ENCODE data around the gene CALN1.
"Not testable (repeated sequence)": the region's sequence is repeated elsewhere in the genome, so short reads cannot be mapped to it uniquely, and the experiment has no call there.

CALN1 gene

DNA sequence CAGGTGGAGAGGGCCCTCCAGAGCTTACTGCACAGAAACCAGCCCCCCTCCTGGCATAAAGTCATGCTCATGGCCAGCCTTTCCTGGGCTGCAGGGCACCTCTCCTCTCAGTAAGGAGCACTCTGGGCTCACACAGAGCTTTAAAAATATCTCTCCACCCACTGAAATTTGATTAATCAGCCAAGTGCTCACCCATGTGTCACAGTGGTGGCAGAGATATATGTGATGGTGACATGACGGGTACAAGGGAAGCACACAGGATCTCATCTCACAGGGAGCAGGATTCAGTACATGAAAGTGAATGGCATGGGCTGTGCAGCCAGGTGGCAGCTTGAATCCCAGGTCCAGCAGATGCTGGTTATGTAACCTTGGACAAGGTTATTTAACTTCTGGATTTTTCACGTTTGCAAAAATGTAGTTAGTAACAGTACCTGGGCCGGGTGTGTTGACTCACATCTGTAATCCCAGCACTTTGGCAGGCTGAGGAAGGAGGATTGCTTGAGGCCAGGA lies 144.8 kb downstream of the CALN1 start:
- no peak for DNase-seq (ENCODE audit: low spot score)

DNA sequence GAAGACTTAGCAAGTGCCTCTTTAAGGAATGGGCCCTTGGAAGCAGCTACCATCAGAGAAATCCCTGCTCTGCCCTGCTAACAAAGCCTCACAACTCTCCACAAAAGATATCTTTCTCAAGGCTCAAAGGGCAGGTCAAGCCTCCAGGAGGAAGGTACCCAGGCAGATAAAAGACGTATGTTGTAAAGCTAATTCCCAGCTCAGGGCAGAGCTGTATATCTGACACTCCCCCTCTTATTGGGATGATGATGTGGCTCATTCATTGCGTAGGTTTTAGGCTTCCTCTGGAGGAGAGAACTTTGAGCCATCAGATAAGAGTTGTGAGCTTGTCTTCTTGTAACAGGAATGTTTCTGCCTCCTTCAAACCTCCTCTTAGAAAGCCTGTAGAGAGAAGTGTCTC lies 145.4 kb downstream of the CALN1 start:
- DNase-seq (ENCODE audit: low spot score), result no peak

DNA sequence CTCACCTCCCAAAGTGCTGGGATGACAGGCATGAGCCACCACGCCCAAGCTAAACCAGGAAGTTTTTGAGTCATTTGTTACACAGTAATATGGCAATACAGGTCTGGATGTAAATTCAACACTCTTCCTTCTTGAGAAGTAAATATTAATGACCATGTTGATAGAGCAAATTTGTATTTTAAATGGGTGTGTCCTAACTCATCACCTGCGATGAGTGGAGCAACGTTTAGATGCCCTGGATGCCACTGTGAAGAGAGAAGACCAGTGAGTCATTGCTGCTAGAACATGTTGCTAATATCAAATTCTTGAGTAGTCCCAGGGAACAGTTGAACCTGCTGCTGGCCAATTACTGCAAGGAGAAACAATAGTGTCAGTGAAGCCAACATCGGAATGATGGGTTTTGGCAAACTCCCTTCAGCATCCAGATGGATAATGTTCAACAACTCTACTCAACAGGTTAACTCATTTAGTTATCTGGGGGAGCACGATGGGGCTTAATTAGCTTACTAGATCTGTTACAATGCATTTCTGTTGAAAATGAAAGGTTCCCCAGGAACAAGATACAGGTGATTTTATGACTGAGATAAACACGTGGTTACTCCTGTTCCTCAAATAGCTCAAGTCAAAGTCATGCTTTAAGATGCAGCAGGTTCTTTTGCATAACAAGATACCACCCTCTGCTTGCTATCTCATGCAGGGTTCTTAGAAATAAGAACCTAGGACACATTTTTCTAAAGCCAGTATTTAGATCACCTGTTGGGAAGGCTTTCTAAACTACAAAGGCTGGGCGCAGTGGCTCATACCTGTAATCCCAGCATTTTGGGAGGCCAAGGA lies 146.8 kb downstream of the CALN1 start:
- DNase-seq (ENCODE audit: low spot score), result no peak

DNA sequence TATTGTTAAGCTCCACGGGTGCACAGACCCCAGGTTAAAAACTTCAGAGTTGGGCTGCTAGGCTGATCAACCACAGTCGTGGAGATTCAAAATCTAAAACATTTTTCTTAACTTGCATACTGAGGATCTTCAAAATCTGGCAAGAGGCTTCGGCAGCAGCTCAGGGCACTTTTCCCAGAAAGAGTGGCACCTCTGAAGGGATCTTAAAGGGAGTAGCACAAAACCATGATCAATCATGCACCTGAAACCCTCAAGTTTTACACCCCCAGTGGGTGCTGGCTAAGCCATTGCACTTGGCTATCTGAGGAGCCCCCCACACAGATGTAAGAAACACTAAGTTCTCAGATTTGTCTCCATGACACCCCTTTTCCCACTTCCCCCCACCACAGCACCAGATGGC lies 151.7 kb downstream of the CALN1 start:
- no peak for DNase-seq (ENCODE audit: low spot score)

DNA sequence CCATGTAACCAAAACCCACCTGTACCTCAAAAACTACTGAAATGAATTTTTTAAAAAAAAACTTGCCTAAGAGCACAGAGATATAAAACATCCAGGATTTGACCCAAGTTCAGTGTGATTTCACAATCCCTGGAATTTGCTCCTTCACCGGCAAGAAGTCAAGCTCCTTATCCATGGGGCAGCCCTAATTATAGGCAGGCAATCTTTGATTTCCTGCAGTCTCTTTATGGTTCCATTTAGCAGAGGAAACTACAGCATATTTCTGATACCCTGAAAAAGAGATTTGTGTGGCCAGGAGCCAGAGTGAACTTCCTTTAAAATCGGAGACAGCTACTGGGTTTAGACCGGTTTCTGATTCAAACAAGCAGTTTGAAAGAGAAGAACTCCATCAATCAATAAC lies 154.1 kb downstream of the CALN1 start:
- no peak for DNase-seq (ENCODE audit: low spot score)

DNA sequence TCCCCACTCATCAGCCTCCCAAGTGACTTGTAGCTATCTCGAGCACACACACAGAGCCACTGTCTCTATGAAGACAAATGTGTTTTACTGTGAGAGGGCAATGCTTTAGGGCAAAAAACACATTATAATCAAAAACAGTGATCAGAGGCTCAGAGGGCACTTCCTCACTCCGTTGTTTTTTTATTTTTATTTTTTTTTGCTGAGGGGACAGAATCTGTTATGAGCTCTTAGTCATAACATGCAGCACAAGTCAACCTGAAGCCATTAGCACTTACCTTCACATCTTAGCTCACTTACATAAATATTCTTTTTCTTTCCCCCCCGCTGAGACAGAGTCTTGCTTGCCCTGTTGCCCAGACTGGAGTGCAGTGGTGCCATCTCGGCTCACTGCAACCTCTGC lies 157.7 kb downstream of the CALN1 start:
- no peak for DNase-seq (ENCODE audit: low spot score)

DNA sequence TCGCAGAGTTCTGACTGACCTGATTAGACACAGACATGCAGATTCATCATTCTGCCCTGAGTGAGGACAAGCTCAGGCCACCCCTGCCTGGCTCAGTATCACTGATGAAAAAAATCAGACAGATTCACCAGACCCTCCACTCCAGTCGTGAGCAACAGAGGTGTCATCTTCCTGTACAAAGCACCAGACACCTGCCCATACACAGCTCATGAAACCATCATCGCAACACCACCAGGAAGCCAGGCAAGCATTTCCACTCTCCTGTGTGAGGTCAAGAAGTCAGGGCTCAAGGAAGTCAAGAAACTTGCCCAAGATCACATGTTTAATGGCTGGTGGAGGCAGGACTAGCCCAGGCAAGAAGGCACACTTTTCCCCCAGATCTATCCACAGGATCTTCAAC lies 163.0 kb downstream of the CALN1 start:
- DNase-seq (ENCODE audit: low spot score), result no peak

DNA sequence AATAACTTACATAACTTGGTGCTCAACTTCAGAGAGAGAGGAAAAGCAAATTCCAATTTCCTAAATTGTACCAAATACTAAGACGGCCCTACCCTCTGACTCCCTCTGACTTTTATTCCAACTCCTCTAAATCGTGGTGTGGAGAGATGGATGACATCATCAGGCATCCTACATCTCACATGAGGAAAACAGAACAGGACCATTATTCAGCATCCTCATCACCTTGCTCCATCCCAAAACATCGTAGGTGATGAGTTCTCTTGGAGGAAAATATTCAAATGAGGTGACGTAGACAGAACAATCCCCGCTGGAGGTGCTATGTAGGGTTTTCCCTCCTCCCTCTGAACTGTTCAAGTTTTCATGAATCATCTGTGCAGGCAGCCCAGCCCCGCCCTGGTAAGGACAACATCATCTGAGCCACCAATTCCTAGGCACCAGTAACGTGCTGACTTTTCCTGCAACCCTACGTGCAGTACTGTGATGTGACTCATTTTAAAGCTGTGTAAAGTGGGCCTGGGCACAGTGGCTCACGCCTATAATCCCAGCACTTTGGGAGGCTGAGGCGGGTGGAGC lies 167.2 kb downstream of the CALN1 start:
- no peak for DNase-seq (ENCODE audit: low spot score)

DNA sequence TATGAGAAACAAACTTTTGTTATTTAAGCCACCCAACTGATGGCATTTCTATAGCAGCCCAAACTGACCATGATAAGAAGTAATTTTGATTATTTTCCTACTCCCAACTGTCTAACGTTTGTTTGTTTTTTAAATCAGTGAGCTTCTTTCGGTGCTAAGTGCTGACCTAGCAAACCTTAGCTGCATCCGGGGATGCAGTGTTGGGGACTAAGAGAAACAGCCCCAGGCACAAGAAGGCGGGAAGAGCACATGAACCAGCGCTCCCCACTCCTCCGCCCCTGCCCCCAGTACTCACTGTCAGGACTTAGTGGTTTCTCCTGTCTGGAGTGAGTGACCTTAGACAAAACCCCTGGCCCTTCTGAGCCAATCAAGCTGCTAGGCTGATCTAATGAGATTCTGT lies 168.8 kb downstream of the CALN1 start:
- DNase-seq (ENCODE audit: low spot score), result no peak

DNA sequence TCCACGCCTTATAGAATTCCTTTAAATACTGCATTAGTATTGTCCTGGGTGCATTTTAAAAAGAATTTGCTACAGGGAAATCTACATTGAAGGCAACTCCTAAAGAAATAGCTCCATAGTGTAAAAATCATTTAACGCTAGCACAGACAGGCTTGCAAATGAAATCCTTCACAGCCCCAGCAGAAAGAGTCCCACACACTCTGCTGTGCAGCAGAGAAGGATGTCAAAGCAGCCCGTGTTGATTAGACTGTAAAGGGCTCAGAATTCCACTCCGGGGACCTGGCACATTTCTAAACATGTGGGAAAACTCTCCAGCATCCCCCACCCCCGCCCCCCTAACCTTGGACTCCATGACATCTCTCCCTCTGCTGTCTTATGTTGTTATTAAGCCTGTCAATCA lies 176.8 kb downstream of the CALN1 start:
- DNase-seq (ENCODE audit: low spot score), result no peak

DNA sequence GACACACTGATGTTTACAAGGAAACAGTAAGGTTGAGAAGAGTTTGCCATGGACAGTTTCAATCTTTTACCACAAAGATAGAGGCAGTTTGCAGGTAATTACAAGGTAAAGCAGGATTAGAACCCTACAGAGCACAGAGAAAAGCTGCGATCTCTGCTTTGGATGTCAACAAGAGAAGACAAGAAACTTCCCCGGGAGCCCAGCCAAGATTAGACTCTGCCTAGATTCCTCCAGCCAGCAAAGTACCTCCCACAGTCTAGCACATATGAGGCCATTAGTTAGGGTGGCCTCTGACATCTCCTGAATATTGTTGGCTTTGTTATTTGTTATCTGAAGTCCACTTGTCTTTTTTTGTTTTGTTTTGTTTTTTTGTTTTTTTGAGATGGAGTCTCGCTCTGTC lies 178.1 kb downstream of the CALN1 start:
- no peak for DNase-seq (ENCODE audit: low spot score)

DNA sequence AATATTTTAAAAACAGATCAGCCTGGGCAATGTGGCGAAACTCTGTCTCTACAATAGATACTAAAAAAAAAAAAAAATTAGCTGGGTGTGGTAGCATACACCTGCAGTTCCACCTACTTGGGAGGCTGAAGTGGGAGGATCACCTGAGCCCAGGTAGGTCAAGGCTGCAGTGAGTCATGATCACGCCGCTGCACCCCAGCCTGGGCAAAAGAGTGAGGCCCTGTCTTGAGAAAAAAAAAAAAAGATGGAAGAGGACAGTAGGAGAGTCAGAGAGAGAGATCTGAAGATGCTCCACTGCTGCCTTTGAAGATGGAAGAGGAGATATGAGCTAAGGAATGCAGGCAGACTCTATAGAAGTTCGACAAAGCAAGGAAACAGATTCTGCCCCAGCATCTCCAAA lies 181.9 kb downstream of the CALN1 start:
- DNase-seq (ENCODE audit: low spot score), result no peak

DNA sequence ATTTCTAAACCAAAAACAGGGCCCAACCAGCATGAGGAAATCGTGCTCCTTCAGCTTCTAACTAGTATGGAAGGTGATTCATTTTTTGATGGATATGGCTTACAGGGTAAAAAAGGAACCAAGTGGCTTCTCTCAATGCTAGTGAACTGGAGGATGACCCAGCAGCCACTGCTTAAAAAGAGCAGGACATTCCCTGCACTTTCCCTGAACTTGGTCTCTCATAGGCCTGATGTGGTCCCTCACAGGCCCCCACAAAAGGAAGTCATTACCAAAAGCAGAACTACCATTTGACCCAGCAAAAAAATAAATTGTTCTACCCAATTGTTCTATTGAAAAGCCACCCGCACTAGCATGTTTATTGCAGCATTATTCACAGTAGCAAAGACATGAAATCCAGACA lies 188.8 kb downstream of the CALN1 start:
- DNase-seq (ENCODE audit: low spot score), result no peak

DNA sequence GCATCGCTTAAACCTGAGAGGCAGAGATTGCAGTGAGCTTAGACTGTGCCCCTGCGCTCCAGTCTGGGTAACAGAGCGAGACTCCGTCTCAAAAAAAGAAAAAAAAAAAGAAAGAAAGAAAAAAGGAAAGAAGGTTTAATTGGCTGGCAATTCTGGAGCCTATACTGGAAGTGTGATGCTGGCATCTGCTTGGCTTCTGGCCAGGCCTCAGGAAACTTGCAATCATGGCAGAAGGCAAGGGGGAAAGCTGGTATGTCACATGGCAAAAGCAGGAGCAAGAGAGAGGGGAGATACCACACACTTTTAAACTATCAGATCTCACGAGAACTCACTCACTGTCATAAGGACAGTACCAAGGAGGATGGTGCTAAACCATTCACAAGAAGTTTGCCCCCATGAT lies 190.0 kb downstream of the CALN1 start:
- no peak for DNase-seq (ENCODE audit: low spot score)

DNA sequence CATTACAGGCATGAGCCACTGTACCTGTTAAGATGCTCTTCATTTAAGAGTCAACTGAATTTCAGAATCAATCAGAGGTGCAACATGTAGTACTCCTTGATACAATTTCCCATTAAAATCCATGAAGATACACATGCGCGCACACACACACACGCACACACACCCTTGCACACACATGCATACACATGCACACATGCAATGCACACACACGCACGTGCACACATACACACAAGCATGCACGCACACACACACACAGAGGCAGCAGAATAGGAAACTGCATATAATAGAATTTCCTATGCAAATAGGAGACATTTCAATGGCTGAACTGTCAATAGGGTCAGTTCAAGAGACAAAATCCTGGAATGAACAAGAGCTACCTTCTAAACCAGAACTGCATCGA lies 192.6 kb downstream of the CALN1 start:
- DNase-seq (ENCODE audit: low spot score), result no peak

DNA sequence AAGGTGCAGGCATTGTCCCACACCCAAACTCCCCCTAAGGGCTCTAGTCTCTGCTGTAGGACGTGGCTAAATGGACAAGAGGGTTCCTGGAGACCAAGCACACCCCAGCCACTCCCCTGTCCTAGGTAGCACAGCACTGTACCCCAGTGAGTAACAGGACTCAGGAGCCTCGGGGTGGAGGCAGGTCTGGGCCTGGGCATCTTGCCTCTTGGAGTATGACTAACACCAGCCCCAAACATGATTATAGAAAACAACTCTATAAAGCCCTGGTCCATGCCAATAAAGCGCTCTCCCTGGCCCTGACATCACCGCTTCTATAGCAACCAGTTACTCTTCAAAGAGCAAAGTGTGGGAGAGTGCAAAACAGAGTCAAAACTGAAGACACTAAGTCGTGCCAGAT lies 195.0 kb downstream of the CALN1 start:
- DNase-seq (ENCODE audit: low spot score), result no peak

DNA sequence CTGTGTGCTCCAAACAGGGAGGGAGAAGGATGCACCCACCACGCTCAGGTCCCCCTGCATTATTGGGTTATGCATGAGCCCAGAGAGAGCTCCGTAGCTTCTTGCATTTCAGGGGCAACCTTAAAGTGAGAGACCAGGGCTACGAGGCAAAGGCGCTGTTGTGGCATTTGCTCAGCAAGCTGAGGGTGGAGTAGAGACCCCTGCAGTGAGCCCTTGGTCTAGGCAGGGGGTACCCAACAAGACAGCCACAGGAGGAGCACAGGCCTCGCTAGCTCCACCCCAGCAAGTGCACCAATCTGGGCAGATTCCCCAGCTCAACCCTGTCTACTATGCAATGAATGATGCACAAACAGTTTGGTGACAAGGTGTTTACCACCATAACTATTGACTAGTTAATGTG lies 198.4 kb downstream of the CALN1 start:
- no peak for DNase-seq (ENCODE audit: low spot score)

DNA sequence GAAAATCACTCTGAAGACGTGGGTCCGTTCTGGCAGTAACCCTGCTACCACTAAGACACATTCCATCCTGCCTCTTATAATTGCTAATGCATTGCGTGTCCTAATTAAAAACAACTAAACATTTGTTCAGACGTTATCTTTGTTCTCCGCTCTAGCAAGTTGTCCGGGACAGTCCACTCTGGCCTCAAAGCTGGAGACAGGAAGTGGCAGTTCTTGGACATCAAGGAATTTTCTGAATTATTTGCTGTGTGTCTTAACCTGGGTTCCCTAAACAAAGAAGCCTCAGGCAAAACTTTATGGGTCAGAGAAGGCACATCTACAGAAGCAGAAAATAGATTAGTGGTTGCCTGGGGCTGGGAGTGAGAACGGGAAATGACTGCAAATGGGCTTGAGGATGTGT lies 199.1 kb downstream of the CALN1 start:
- DNase-seq (ENCODE audit: low spot score), result no peak

DNA sequence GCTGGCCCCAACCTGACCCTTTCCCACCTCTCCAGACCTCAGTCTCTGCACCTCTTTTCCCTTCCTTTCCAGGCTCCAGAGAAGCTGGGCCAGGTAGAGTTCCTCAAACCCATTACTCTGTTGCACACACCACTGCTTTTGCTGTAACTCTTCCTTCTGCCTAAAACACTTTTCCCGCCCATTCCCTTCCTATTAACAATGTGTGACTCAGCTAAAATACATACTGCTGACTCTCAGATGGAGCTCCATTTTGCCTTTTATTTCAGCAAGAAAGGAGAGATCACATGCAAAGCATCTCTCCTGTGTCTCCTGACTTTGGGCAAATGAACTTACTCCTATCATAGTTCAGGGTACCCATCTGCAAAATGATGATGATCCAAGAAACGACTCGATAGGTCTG lies 201.0 kb downstream of the CALN1 start:
- DNase-seq (ENCODE audit: low spot score), result no peak

DNA sequence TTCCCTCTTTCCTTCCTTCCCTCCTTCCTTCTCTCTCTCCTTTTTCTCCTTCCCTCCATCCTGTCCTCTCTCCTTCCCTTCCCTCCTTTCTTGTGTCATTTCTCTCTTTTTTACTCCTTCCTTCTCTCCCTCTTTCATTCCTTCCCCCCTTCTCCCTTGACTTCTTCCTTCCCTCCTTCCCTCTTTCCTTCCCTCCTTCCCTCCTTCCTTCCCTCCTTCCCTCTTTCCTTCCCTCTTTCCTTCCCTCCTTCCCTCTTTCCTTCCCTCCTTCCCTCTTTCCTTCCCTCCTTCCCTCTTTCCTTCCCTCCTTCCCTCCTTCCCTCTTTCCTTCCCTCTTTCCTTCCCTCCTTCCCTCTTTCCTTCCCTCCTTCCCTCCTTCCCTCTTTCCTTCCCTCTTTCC lies 203.1 kb downstream of the CALN1 start:
- not testable (repeated sequence) for DNase-seq (ENCODE audit: low spot score)

DNA sequence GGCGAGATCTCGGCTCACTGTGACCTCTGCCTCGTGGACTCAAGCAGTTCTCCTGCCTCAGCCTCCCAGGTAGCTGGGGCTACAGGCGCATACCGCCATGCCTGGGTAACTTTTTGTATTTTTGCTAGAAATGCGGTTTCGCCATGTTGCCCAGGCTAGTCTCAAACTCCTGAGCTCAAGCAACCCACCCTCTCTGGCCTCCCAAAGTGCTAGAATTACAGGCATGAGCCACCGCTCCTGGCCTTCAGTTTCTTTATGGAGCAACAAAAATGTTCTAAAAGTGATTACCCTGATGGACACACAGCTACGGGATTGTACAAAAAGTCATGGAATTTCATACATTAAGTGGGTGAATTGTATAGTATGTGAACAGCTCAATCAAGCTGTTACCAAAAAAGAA lies 216.0 kb downstream of the CALN1 start:
- no peak for DNase-seq (ENCODE audit: low spot score)

DNA sequence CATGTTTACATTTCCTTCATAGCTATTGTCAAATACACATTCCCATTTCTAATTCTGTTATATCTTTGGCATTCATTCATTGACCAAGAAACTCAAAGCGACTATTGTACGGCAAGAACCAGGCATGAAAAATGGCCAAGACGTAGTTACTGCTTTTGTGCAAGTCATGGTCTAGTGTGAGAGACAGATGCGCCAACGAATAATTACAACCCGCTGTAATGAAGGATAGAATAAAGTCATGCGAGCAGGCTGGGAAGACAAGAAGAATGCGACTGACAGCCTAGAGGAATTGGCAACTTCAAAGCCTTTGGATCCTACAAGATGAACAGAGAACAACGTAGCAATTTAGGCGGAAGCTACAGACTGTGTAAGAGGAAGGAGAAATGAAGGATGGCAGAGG lies 221.2 kb downstream of the CALN1 start:
- DNase-seq (ENCODE audit: low spot score), result no peak

DNA sequence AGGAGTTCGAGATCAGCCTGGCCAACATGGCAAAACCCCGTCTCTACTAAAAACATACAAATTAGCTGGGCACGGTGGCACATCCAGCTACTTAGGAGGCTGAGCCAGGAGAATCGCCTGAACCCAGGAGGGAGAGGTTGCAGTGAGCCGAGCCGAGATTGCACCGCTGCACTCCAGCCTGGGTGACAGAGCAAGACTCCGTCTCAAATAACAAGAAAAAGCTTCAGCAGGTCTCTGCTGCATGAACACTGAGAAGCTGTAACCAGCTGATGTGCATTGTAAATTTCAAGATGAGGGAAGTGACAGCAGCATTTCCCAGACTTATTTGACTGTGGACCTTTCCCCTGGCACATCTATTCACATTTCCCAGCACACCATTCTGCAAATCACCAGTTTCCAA lies 222.0 kb downstream of the CALN1 start:
- no peak for DNase-seq (ENCODE audit: low spot score)

DNA sequence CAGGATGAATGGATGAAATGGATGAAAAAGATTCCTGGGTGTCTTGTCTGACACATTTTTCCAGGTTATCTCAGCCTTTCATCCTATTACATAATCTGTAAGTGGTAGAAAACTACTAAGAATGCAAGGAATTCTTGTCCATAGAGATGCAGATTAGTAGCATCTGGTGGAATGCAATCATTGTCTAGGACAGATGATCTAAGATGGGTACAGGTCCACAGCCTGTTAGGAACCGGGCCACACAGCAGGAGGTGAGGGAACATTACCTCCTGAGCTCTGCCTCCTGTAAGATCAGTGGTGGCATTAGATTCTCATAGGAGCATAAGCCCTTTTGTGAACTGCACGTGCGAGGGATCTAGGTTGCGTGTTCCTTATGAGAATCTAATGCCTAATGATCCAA lies 225.0 kb downstream of the CALN1 start:
- DNase-seq (ENCODE audit: low spot score), result no peak

Data from AG08396 (cell line).